GM12875 (cell line): ENCODE results near the gene TBC1D2.

ENCODE experiments used
- H3K4me3 ChIP-seq: one replicate; pipeline ENCODE4 v1.5.1; 2011; ENCODE audit warnings: low read depth, low read length, control low read depth
- TF ChIP-seq, protein P1 (sequence below): IDR thresholded peaks from 2 replicates; pipeline ENCODE4 v1.5.1; 2011; ENCODE audit warnings: low read depth, mild to moderate bottlenecking, control low read depth, inconsistent platforms, low read length, moderate library complexity, borderline replicate concordance; ENCODE audit not compliant: insufficient read depth

The TBC1D2 gene

GRCh38 chr9:98249771-98250170, 5.7 kb downstream of the TBC1D2 start:
- TF ChIP-seq, protein P1, sequence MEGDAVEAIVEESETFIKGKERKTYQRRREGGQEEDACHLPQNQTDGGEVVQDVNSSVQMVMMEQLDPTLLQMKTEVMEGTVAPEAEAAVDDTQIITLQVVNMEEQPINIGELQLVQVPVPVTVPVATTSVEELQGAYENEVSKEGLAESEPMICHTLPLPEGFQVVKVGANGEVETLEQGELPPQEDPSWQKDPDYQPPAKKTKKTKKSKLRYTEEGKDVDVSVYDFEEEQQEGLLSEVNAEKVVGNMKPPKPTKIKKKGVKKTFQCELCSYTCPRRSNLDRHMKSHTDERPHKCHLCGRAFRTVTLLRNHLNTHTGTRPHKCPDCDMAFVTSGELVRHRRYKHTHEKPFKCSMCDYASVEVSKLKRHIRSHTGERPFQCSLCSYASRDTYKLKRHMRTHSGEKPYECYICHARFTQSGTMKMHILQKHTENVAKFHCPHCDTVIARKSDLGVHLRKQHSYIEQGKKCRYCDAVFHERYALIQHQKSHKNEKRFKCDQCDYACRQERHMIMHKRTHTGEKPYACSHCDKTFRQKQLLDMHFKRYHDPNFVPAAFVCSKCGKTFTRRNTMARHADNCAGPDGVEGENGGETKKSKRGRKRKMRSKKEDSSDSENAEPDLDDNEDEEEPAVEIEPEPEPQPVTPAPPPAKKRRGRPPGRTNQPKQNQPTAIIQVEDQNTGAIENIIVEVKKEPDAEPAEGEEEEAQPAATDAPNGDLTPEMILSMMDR, result no peak

GRCh38 chr9:98248737-98249474, 6.5 kb downstream of the TBC1D2 start:
- H3K4me3 ChIP-seq, result no peak overlapping the region
- TF ChIP-seq, protein P1, result no peak

More at GRCh38 chr9:98249771-98250170, 5.7 kb downstream of the TBC1D2 start:
- no peak overlapping the region for H3K4me3 ChIP-seq

DNA sequence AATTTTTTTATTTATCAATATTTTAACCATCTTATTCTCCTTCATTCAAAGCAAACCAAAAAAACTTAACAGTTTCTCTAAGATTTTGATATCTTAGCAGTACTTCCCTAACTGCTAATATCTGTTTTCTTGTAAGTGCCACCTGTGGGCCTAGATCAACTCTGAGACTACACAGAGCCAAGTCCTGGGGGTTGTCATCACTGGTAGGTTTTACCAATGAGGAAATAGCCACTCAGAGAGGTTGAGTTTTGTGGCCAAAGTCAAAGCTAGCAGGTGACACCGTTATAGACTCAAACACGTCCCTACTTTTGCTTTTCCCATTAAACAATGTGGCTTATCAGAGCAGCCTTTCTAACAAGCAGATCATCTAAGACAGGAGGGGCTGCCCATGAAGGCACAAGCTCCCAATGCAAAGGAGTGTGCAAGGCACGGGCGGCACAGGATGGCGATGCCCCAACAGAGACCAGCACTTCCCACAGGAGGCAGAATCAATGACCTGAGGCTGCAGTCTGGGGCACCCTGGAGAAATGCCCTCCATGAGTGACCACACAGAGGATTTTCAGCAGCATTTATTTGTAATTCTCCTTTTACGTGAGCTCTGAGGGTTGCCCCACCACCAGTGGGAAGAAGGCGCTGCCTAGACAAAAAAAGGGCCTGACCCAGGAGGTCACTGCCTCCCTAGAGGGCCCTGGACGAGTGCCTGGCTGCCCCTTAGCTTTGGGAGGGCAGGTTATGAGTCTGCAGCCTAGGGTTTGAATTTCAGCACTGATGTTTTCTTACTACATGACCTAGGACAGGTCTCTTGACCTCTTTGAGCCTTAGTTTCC, 7.4 kb downstream of the TBC1D2 start:
- TF ChIP-seq, protein P1, result no peak
- H3K4me3 ChIP-seq, result no peak overlapping the region

DNA sequence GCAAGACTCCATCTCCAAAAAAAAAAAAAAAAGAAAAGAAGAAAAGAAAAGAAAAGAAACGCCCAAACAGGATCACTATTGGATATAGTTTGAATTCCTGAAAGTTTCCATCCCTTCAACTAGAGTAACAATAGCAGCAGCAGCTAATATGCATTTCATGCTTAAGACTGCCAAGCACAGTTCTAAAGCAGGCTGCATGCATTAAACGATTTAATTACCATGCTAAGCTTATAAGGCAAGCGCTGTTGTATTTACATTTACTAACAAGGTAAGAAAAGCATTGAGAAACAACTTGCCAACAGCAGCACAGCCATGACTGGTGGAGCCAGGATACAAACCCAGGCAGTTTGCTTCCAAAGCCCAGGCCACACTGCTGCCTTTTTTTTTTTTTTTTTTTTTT, 13.0 kb downstream of the TBC1D2 start:
- H3K4me3 ChIP-seq, result no peak overlapping the region
- TF ChIP-seq, protein P1, result no peak

DNA sequence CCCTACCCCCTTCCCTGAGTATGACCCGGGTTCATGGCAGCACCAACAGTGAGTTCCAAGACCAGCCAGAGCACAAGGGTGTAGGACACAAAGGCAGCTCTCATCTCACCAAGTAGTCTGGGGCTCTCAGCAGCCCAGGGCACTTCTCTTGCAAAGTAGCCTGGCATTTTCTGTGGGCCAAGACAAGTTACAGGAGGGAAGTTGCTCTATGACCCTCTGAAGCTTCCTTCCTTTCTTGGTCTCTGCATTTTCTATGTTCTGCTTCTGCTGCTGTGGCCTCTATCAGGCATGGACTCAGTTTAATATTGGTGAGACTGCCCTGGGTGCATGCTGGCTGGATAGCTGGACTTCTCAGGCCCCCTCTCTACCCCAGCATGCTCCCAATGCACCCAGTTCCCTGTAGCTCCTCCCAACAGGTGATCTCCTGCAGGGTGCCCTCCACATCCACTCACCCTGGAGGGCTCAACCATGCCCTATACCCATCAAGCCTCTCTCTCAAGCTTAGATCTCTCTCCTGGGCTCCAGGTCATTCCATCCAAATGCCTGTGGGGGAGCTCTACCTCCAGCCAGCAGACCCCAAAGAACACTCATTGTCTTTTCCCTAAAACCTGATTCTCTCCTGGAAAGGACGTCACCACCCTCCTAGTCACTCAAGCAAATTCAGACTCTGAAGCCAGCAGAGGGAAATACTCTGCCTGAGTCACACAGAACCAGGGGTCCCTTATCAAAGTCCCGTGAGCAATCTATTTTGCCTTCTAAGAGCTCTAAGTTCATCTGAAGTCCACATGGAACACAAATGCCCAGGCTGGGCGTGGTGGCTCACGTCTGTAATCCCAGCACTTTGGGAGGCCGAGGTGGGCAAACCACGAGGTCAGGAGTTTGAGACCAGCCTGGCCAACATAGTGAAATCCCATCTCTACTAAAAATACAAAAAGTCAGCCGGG, 13.8 kb downstream of the TBC1D2 start:
- H3K4me3 ChIP-seq, result no peak overlapping the region
- TF ChIP-seq, protein P1, result peak; percentile 21; the same call in 1 of the 2 replicates

- no peak overlapping the region for H3K4me3 ChIP-seq
- TF ChIP-seq, protein P1, result no peak
Observed at GRCh38 chr9:98240475-98240874, 15.0 kb downstream of the TBC1D2 start.
